GM23248 (cell line): ENCODE measurements around the gene SLC25A29.

Experiments
- EZH2 ChIP-seq: fragments of 200-600 bp; sonication (generic); IDR thresholded peaks from 2 replicates; pipeline ENCODE4 v1.6.1; 2018; ENCODE audit warnings: antibody characterized with exemption, mild to moderate bottlenecking; ENCODE audit not compliant: insufficient read depth, poor library complexity, severe bottlenecking
- EZH2phosphoT487 ChIP-seq: fragments of 200-600 bp; sonication (generic); IDR thresholded peaks from 2 replicates; pipeline ENCODE4 v1.6.1; 2018; ENCODE audit warnings: antibody characterized with exemption, moderate library complexity, mild to moderate bottlenecking, low read depth; ENCODE audit not compliant: insufficient read depth

DNA sequence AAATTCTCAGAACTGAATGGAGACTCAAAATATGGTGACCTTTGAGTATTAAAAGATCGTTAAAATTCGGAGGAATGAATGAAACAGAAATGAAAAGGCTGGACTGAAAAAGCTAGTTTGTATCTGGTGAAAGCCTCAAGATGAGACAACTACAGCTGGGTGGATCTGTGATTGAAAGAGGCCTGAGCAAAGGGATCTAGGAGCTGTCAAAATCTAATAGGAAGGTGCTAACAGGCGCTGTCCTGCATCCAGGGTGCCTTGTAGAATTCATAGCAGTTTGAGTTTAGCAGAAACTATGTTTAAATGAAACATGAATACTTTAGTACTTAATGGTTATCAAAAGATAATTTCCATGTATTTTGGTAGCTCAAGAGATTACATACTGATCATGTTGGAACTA, 65.0 kb downstream of the SLC25A29 start:
- no peak for TF ChIP-seq EZH2
- no peak for TF ChIP-seq EZH2phosphoT487
